LNCAP (cell line): ENCODE data around the gene DHX35.

Experiments
- TF ChIP-seq, protein P1 (sequence below): fragments of 450-650 bp; IDR thresholded peaks from 2 replicates; pipeline ENCODE4 v1.5.1; 2017; ENCODE audit warnings: mild to moderate bottlenecking

Gene DHX35

DNA sequence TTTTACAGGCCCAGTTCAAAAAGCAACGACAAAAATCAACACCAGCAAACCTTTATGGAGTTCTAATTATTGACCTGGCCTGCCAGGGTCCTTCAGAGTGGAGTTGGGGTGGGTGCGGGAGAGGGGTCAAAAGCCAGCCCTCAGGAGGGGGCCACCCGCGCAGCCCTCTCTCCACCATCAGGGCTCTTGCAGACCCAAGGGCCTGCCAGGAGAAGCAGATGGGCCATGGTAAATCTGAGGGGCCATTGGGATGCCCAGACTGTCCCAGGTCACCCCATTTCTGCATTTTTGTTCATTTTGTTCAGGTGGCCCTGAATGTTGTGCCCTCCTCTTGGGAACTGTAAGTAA is 88.4 kb downstream of the DHX35 start:
- TF ChIP-seq, protein P1, sequence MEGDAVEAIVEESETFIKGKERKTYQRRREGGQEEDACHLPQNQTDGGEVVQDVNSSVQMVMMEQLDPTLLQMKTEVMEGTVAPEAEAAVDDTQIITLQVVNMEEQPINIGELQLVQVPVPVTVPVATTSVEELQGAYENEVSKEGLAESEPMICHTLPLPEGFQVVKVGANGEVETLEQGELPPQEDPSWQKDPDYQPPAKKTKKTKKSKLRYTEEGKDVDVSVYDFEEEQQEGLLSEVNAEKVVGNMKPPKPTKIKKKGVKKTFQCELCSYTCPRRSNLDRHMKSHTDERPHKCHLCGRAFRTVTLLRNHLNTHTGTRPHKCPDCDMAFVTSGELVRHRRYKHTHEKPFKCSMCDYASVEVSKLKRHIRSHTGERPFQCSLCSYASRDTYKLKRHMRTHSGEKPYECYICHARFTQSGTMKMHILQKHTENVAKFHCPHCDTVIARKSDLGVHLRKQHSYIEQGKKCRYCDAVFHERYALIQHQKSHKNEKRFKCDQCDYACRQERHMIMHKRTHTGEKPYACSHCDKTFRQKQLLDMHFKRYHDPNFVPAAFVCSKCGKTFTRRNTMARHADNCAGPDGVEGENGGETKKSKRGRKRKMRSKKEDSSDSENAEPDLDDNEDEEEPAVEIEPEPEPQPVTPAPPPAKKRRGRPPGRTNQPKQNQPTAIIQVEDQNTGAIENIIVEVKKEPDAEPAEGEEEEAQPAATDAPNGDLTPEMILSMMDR, result no peak

DNA sequence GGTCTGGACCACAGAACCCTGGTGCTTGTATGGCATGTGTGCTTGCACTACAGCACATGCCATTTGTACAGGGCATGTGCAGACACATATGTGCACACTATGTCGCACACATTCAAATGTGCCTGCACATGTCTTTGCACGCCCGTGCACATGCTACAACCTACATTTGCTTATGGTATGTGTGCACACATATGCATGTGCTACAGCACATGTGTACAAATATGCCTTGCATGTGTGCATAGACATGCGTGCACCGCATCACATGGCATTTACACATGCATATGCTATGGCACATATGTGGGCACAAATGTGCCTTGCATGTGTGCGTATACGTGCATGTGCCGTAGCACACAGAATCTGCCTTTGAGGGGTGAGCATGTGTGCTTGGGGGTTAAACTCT is 90.5 kb downstream of the DHX35 start:
- TF ChIP-seq, protein P1, result no peak

DNA sequence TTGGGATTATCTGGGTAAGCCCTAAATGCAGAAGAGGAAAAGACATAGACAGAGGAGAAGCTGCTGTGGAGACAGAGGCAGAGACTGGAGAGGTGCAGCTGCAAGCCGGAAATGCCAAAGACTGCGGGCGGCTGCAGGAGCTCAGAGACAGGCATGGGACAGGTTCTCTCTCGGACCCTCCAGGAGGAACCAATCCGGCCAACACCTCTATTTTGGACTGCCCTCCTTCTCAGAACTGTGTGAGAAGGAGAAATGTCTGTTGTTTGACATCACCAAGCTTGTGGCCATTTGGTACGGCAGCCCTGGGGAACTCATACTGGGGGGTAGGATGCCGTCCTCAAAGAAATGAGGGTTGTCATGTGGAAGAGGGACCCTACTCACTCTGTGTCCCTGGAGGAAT is 95.0 kb downstream of the DHX35 start:
- TF ChIP-seq, protein P1, result no peak

DNA sequence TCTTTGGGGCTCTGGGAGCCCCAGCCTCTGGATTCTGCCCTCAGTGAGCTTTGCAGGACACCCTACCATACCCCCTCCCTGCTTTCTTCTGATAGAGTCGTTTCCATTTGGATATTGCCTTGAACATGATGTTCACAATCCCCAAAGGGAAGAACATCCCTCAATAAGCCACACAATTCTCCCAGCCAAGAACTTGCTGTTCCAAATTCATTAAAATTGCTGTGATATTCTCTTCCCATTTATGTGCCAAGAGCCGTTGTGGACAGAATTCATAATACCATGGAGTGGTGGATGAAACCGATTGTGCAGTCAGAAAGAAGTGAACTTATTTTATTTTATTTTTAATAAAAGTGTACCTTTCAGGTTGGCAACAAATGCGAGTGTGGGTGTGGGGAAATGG is 95.8 kb downstream of the DHX35 start:
- TF ChIP-seq, protein P1, result no peak

DNA sequence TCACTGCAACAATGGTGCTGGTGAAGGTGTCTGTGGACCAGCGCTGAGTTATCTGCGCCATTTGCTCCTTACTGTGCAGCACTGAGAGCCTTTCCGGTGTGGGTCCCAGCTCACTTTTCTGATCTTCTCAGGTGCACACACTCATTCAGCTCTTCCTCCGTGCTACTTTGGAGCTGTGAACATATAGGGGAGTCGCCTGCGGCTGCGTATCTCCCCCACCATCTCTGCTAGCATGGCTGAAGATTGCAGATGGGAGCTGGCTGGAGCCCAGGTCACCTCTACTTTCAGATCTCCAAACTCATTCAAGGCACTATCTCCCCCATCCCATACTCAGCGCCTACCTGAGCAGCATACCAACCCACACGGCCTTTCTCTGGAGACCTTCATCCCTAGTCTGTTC is 96.9 kb downstream of the DHX35 start:
- TF ChIP-seq, protein P1, result no peak

DNA sequence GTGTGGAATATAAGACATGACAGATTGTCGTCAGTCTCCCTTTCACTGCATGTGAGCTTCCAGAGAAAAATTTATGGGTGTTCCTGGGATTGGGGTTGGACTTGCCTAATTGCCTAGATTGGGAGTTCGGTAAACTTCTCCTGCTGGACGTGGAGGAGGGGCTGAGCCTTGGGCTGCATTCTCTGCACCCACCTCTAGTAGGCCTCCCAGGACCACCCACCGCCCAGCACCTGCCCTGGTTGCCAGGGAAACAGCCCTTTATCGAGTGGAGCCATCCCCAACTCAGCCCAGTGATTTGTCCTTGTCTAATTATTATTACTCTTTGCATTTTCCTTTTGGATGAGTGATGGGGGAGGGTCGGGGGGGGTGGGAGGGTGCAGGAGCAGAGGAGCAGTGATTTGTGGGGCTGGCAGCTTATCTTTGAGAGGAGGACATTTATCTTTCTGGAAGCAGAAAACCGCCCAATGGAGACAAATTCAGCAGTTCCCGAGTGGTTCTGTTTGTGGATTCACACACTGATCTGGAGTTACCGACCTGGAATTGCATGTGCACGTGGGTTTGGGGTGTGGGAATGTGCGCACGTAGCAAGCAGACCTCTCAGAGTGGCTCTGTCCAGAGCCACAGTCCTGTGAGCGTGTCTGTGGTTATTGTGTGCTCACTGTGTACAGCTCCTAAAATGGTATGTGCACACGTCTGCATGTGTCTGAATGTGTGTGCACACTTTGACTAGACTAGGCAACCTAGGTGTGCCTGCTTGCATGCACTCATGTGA is 104.5 kb downstream of the DHX35 start:
- TF ChIP-seq, protein P1, result no peak

DNA sequence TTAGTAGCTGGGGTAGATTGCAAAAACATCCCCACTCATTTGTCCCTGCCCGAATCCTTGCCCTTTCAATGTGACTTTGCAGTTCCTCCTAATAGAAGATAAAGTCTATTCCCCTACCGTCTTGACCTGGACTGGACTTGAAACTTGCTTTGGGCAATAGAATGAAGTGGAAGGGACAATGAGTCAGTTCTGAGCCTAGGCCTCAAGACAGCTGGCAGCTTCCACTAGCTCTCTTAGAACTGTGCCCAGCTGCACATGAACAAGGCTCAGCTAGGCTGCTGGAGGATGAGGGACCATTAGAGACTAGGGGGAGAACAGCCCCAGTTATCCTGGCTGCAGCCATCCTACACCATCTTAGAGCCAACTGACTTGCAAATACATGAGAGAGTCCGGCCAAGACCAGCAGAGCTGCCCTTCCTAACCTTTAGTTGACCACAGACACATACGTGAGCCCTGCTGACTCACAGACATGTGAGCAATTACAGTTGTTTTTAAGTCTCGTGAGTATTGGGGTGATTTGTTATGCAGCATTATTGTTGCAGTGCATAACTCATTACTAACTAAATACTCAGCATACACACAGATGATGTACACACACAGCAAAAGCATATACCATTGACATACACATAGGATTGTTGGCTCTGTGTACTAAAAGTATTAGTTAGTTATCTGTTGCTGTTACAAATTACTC is 105.5 kb downstream of the DHX35 start:
- TF ChIP-seq, protein P1, result no peak
